SK-N-MC (cell line): ENCODE measurements around the gene RPL10.

Experiments
- EZH2 ChIP-seq: fragments of 200-600 bp; sonication (generic); IDR thresholded peaks from one replicate; pipeline ENCODE4 v1.6.1; 2017; ENCODE audit warnings: antibody characterized with exemption
- FOXP2 ChIP-seq: optimal IDR thresholded peaks from 2 replicates; pipeline ENCODE3; 2011; ENCODE audit warnings: mild to moderate bottlenecking, moderate library complexity; ENCODE audit not compliant: insufficient read depth; ENCODE audit errors: extremely low read length, control extremely low read depth
- POLR2AphosphoS5 ChIP-seq: IDR thresholded peaks from 2 replicates; pipeline ENCODE4 v1.6.1; 2012; ENCODE audit warnings: mild to moderate bottlenecking, low read depth, low read length, borderline replicate concordance

DNA sequence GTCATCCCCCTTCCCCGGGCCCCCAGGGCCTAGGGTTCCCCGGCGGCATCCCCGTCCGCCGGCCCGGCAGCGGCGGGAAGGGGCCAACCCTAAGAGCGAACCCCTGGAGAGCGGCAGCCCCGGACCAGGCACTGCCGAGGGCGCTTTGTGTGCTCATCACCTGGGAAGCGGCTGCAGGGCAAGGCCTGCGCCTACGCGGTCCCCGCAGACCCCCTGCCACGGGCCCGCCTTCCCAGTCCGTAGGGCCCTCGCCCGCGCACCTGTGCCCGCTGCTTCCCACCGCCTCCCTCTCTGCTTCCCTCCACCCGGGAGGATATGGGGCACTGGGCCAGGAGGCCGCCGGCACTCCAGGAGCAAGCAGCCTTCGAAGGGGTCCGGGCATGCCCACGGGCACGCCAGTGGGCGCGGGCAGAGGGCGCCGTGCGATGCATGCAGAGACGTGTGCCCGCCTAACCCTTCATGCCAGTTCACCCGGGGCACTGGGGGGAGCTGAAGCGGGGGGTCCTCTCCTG is 26.3 kb upstream of the RPL10 start:
- TF ChIP-seq EZH2 (no peak), POLR2AphosphoS5 (no peak), FOXP2 (no peak)
